OCI-LY1 (cell line): ENCODE measurements around the gene CCDC127.
"Not testable (repeated sequence)": the region's sequence is repeated elsewhere in the genome, so short reads cannot be mapped to it uniquely, and the experiment has no call there.

Experiments
- EZH2 ChIP-seq: fragments of 200-600 bp; sonication (generic), shearing (Covaris generic); IDR thresholded peaks from 2 replicates; pipeline ENCODE4 v1.8.0; 2017; ENCODE audit warnings: borderline replicate concordance, mixed run types, mild to moderate bottlenecking, antibody characterized with exemption, low read length, moderate library complexity, mixed read lengths
- TF ChIP-seq, protein P1 (sequence below): fragments of 200-600 bp; sonication (generic), shearing (Covaris generic); IDR thresholded peaks from 2 replicates; pipeline ENCODE4 v1.5.1; 2017; ENCODE audit warnings: mild to moderate bottlenecking, antibody characterized with exemption, low read length, moderate library complexity, mixed read lengths

DNA sequence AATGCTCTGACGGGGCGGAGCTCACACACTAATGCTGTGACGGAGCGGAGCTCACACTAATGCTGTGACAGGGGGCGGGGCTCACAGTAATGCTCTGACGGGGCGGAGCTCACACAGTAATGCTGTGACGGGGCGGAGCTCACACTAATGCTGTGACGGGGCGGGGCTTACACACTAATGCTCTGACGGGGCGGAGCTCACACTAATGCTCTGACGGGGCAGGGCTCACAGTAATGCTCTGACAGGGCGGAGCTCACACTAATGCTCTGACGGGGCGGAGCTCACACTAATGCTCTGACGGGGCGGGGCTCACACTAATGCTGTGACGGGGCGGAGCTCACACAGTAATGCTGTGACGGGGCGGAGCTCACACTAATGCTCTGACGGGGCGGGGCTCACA is 53.2 kb downstream of the CCDC127 start:
- TF ChIP-seq, protein P1, sequence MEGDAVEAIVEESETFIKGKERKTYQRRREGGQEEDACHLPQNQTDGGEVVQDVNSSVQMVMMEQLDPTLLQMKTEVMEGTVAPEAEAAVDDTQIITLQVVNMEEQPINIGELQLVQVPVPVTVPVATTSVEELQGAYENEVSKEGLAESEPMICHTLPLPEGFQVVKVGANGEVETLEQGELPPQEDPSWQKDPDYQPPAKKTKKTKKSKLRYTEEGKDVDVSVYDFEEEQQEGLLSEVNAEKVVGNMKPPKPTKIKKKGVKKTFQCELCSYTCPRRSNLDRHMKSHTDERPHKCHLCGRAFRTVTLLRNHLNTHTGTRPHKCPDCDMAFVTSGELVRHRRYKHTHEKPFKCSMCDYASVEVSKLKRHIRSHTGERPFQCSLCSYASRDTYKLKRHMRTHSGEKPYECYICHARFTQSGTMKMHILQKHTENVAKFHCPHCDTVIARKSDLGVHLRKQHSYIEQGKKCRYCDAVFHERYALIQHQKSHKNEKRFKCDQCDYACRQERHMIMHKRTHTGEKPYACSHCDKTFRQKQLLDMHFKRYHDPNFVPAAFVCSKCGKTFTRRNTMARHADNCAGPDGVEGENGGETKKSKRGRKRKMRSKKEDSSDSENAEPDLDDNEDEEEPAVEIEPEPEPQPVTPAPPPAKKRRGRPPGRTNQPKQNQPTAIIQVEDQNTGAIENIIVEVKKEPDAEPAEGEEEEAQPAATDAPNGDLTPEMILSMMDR: not testable (repeated sequence)
- TF ChIP-seq EZH2: not testable (repeated sequence)
